Brain microvascular endothelial cell (primary cell): ENCODE data around the gene ANAPC1.

Experiments used
- DNase-seq: peaks from one replicate; pipeline ENCODE4 v3.0.0-alpha.2; 2020
- H3K27ac ChIP-seq: fragments of 250-450 bp; sonication (Bioruptor Pico); 2 replicates; pipeline ENCODE4 v1.5.1; 2020; ENCODE audit warnings: mild to moderate bottlenecking, moderate library complexity
- H3K27me3 ChIP-seq: fragments of 250-450 bp; sonication (Bioruptor Pico); replicated peaks from 2 replicates; pipeline ENCODE4 v1.5.1; 2020; ENCODE audit warnings: mild to moderate bottlenecking
- H3K36me3 ChIP-seq: fragments of 250-450 bp; sonication (Bioruptor Pico); replicated peaks from 2 replicates; pipeline ENCODE4 v1.5.1; 2020; ENCODE audit warnings: mild to moderate bottlenecking
- H3K4me3 ChIP-seq: 2 replicates; pipeline ENCODE4 v1.5.1; 2011; ENCODE audit warnings: low read depth, mild to moderate bottlenecking, control low read depth, low read length, moderate library complexity
- CTCF ChIP-seq: IDR thresholded peaks from 2 replicates; pipeline ENCODE4 v1.5.1; 2011; ENCODE audit warnings: low read depth, mild to moderate bottlenecking, moderate library complexity, low read length, control low read depth, inconsistent platforms; ENCODE audit errors: missing control alignments
- in situ Hi-C: cut with HindIII; loops from 2 replicates; pipeline ENCODE4 v1.10.0; 2017; ENCODE audit warnings: low sequenced_read_pairs, low pct_ligation_motif_present

The ANAPC1 gene, protein sequence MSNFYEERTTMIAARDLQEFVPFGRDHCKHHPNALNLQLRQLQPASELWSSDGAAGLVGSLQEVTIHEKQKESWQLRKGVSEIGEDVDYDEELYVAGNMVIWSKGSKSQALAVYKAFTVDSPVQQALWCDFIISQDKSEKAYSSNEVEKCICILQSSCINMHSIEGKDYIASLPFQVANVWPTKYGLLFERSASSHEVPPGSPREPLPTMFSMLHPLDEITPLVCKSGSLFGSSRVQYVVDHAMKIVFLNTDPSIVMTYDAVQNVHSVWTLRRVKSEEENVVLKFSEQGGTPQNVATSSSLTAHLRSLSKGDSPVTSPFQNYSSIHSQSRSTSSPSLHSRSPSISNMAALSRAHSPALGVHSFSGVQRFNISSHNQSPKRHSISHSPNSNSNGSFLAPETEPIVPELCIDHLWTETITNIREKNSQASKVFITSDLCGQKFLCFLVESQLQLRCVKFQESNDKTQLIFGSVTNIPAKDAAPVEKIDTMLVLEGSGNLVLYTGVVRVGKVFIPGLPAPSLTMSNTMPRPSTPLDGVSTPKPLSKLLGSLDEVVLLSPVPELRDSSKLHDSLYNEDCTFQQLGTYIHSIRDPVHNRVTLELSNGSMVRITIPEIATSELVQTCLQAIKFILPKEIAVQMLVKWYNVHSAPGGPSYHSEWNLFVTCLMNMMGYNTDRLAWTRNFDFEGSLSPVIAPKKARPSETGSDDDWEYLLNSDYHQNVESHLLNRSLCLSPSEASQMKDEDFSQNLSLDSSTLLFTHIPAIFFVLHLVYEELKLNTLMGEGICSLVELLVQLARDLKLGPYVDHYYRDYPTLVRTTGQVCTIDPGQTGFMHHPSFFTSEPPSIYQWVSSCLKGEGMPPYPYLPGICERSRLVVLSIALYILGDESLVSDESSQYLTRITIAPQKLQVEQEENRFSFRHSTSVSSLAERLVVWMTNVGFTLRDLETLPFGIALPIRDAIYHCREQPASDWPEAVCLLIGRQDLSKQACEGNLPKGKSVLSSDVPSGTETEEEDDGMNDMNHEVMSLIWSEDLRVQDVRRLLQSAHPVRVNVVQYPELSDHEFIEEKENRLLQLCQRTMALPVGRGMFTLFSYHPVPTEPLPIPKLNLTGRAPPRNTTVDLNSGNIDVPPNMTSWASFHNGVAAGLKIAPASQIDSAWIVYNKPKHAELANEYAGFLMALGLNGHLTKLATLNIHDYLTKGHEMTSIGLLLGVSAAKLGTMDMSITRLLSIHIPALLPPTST (N-terminal part only)

GRCh38 chr2:111883661-111884591 lies at the start of gene ANAPC1:
ANAPC1 (minus strand) TSS chr2:111884193; CDS start chr2:111880825, 3,368 bp downstream.
- peak within 1 kb of the TSS; percentile 95 for H3K4me3 ChIP-seq
- peak; percentile 74 for DNase-seq
- in situ Hi-C loops: loop anchor here (25.0 kb wide), 1 partner anchor 153 kb away; no protein-coding TSS in a partner anchor
- no peaks in the 10 kb centered on the region for H3K36me3 ChIP-seq
- peak within 1 kb of the TSS; percentile 51 for H3K27ac ChIP-seq
- TF ChIP-seq CTCF: no peak
- no peaks in the 10 kb centered on the region for H3K27me3 ChIP-seq

- TF ChIP-seq CTCF: no peak
- Histone ChIP-seq H3K27me3 (no peaks in the 10 kb centered on the region), H3K27ac (no peak overlapping the region), H3K4me3 (no peak overlapping the region), H3K36me3 (no peaks in the 10 kb centered on the region)
- DNase-seq: no peak
- in situ Hi-C loops: no loop called here
Observed at GRCh38 chr2:111932841-111933291, 48.9 kb upstream of the ANAPC1 start.

- TF ChIP-seq CTCF: no peak
- no peaks in the 10 kb centered on the region for H3K27me3 ChIP-seq
- H3K4me3 ChIP-seq: no peak overlapping the region
- no peak overlapping the region for H3K27ac ChIP-seq
- peak; percentile 35 for DNase-seq
- in situ Hi-C loops: no loop called here
- no peaks in the 10 kb centered on the region for H3K36me3 ChIP-seq
Observed at GRCh38 chr2:111930875-111931274, 46.9 kb upstream of the ANAPC1 start.

- in situ Hi-C loops: no loop called here
- no peak for TF ChIP-seq CTCF
- DNase-seq: no peak
- H3K27ac ChIP-seq: no peak overlapping the region
- no peak overlapping the region for H3K4me3 ChIP-seq
- H3K36me3 ChIP-seq: no peaks in the 10 kb centered on the region
- H3K27me3 ChIP-seq: no peaks in the 10 kb centered on the region
Observed at GRCh38 chr2:111930409-111930808, 46.4 kb upstream of the ANAPC1 start.

GRCh38 chr2:111927723-111928122 lies 43.7 kb upstream of the ANAPC1 start:
- DNase-seq: no peak
- no peak for TF ChIP-seq CTCF
- Histone ChIP-seq H3K27me3 (no peaks in the 10 kb centered on the region), H3K4me3 (no peak overlapping the region), H3K36me3 (no peaks in the 10 kb centered on the region), H3K27ac (no peak overlapping the region)
- in situ Hi-C loops: no loop called here
